GM23248 (cell line): Measurements from ENCODE around the gene TRIM72.

ENCODE experiments used
- EZH2 ChIP-seq: fragments of 200-600 bp; sonication (generic); IDR thresholded peaks from 2 replicates; pipeline ENCODE4 v1.6.1; 2018; ENCODE audit warnings: antibody characterized with exemption, mild to moderate bottlenecking; ENCODE audit not compliant: insufficient read depth, poor library complexity, severe bottlenecking
- EZH2phosphoT487 ChIP-seq: fragments of 200-600 bp; sonication (generic); IDR thresholded peaks from 2 replicates; pipeline ENCODE4 v1.6.1; 2018; ENCODE audit warnings: antibody characterized with exemption, moderate library complexity, mild to moderate bottlenecking, low read depth; ENCODE audit not compliant: insufficient read depth

GRCh38 chr16:31201582-31202413 is 12.1 kb upstream of the TRIM72 start:
- TF ChIP-seq EZH2, result no peak
- TF ChIP-seq EZH2phosphoT487, result no peak
